ENCODE measurements around the gene PPP6R2.

PPP6R2 gene

GRCh38 chr22:50416996-50417395 lies 73.9 kb downstream of the PPP6R2 start:
- TF ChIP-seq GATA2 (IDR thresholded peaks at IDR 0.05; ENCODE audit: low read depth, low read length) (no peak), GATA3 (IDR thresholded peaks at IDR 0.05; ENCODE audit: low read depth, low read length) (no peak)

GRCh38 chr22:50417411-50418210 lies 74.5 kb downstream of the PPP6R2 start:
- TF ChIP-seq GATA2 (IDR thresholded peaks at IDR 0.05; ENCODE audit: low read depth, low read length): no peak
- no peak for TF ChIP-seq GATA3 (IDR thresholded peaks at IDR 0.05; ENCODE audit: low read depth, low read length)

GRCh38 chr22:50418624-50419023 lies 75.5 kb downstream of the PPP6R2 start:
- TF ChIP-seq GATA2 (IDR thresholded peaks at IDR 0.05; ENCODE audit: low read depth, low read length) (no peak), GATA3 (IDR thresholded peaks at IDR 0.05; ENCODE audit: low read depth, low read length) (no peak)

- TF ChIP-seq GATA2 (IDR thresholded peaks at IDR 0.05; ENCODE audit: low read depth, low read length) (no peak), GATA3 (IDR thresholded peaks at IDR 0.05; ENCODE audit: low read depth, low read length) (no peak)
Measured at GRCh38 chr22:50419116-50419515, 76.0 kb downstream of the PPP6R2 start.

- TF ChIP-seq GATA2 (IDR thresholded peaks at IDR 0.05; ENCODE audit: low read depth, low read length) (no peak), GATA3 (IDR thresholded peaks at IDR 0.05; ENCODE audit: low read depth, low read length) (no peak)
Measured at GRCh38 chr22:50420015-50420414, 76.9 kb downstream of the PPP6R2 start.

GRCh38 chr22:50420581-50420980 lies 77.5 kb downstream of the PPP6R2 start:
- TF ChIP-seq GATA2 (IDR thresholded peaks at IDR 0.05; ENCODE audit: low read depth, low read length) (no peak), GATA3 (IDR thresholded peaks at IDR 0.05; ENCODE audit: low read depth, low read length) (no peak)

GRCh38 chr22:50422046-50422445 lies 78.9 kb downstream of the PPP6R2 start:
- TF ChIP-seq GATA2 (IDR thresholded peaks at IDR 0.05; ENCODE audit: low read depth, low read length): no peak
- no peak for TF ChIP-seq GATA3 (IDR thresholded peaks at IDR 0.05; ENCODE audit: low read depth, low read length)

- TF ChIP-seq GATA3 (IDR thresholded peaks at IDR 0.05; ENCODE audit: low read depth, low read length) (no peak), GATA2 (IDR thresholded peaks at IDR 0.05; ENCODE audit: low read depth, low read length) (no peak)
Measured at GRCh38 chr22:50422961-50423815, 80.1 kb downstream of the PPP6R2 start.

GRCh38 chr22:50423956-50424355 lies 80.8 kb downstream of the PPP6R2 start:
- TF ChIP-seq GATA3 (IDR thresholded peaks at IDR 0.05; ENCODE audit: low read depth, low read length): no peak

- TF ChIP-seq GATA3 (IDR thresholded peaks at IDR 0.05; ENCODE audit: low read depth, low read length) (no peak), GATA2 (IDR thresholded peaks at IDR 0.05; ENCODE audit: low read depth, low read length) (no peak)
Measured at GRCh38 chr22:50425179-50425916, 82.2 kb downstream of the PPP6R2 start.

- no peak for TF ChIP-seq GATA2 (IDR thresholded peaks at IDR 0.05; ENCODE audit: low read depth, low read length)
- TF ChIP-seq GATA3 (IDR thresholded peaks at IDR 0.05; ENCODE audit: low read depth, low read length): no peak
Measured at GRCh38 chr22:50432131-50432876, 89.2 kb downstream of the PPP6R2 start.

- TF ChIP-seq GATA2 (IDR thresholded peaks at IDR 0.05; ENCODE audit: low read depth, low read length) (no peak), GATA3 (IDR thresholded peaks at IDR 0.05; ENCODE audit: low read depth, low read length) (no peak)
Measured at GRCh38 chr22:50434849-50435248, 91.7 kb downstream of the PPP6R2 start.

GRCh38 chr22:50435291-50436014 lies 92.3 kb downstream of the PPP6R2 start:
- TF ChIP-seq GATA2 (IDR thresholded peaks at IDR 0.05; ENCODE audit: low read depth, low read length) (no peak), GATA3 (IDR thresholded peaks at IDR 0.05; ENCODE audit: low read depth, low read length) (no peak)

All from SH-SY5Y (cell line).